GM12878 (cell line): ENCODE data around the gene TUNAR.

Source experiments
- ATF7 ChIP-seq: fragments of 450-650 bp; IDR thresholded peaks from 2 replicates; pipeline ENCODE4 v1.6.1; 2016; ENCODE audit warnings: low read depth, mild to moderate bottlenecking
- BACH1 ChIP-seq: fragments of 450-650 bp; IDR thresholded peaks from 2 replicates; pipeline ENCODE4 v1.6.1; 2017; ENCODE audit warnings: mild to moderate bottlenecking, borderline replicate concordance
- SP1 ChIP-seq: IDR thresholded peaks from one replicate; pipeline ENCODE4 v1.6.1; 2011; ENCODE audit warnings: low read depth, low read length

DNA sequence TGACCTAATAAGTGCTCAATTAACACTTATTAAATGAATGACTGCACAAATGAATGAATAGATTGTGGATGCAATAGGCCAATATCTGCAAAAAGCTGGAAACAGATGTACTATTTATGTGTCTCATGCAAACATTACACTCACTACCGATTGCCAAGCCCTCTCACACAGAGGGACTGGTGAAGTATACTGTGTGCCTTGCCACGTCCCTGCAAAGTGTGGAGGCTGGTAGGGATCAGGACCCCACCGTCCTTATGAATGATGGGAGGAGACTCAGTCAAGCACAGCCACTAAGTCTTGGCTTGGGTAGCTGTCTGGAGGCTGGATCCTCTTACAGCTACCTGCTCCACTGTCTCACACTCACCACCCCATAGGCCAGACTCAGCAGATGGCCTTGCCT lies 3.9 kb upstream of the TUNAR start:
- TF ChIP-seq BACH1 (no peak), SP1 (no peak), ATF7 (no peak)
